GM21786 (cell line): ENCODE measurements around the gene ABR.
"Not testable (repeated sequence)": the region's sequence is repeated elsewhere in the genome, so short reads cannot be mapped to it uniquely, and the experiment has no call there.

Experiments
- ATAC-seq: cut with Tn5 transposase; IDR thresholded peaks from one replicate; pipeline ENCODE4 v1.9.1; 2021; ENCODE audit not compliant: unreplicated experiment

ABR gene

DNA sequence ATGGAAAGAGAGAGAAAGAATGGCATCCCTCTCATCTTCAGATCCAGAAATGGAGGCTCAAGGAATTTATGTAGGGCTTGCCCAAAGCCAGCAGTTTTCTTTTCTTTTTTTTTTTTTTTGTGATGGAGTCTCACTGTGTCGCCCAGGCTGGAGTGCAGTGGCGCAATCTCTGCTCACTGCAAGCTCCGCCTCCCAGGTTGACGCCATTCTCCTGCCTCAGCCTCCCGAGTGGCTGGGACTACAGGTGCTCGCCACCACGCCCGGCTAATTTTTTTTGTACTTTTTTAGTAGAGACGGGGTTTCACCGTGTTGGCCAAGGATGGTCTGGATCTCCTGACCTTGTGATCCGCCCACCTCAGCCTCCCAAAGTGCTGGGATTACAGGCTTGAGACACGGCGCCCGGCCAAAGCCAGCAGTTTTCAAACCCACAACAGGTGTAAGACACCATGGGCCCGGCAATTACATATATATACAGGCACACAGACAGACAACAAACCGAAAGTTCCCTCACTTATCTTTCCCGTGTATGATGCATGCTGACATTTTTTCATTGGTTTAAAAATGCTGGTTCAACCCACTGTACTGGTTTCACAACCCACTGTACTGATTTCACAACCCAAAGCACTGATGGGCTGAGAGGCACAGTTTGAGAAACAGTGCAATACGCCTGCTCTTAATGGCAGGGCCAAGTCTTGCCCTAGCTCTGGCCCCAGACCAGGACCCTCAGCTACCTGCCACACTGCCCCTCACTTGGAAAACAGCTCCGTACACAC is 81.6 kb downstream of the ABR start:
- not testable (repeated sequence) for ATAC-seq

DNA sequence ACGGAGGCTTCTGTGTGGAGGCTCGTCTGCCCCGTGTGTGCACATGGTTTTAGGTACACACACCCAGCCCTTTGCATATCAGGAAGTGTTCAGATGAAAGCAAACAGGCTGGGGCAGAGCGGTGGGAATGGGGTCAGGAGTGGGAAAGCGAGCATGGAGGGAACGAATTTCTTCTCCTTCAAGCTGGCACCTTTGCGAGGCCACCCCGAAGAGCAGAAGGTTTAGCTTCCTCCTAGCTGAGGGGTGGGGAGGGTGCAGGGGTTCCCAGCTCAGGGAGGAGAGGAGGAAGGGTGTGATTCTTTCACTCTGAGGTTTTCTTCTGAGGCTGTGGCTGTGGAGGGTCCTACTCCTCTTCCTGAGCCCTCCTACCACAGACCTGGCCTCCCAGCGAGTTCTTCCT is 83.6 kb downstream of the ABR start:
- no peak for ATAC-seq

DNA sequence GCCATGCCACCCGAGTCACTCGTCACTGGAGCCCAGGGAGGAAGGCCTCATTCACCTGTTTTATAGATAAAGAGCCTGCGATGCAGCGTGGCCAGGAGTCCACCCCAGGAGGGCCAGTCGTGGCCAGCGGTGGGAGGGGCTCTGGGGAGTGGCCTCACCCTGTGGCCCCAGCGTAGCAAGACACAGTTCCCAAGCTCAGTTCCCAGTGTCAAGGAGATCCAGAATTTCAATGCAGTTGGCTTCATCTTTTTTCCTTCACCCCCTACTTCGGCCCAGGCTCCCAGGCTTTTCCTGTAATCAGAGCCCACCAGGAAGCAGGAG is 84.0 kb downstream of the ABR start:
- no peak for ATAC-seq

DNA sequence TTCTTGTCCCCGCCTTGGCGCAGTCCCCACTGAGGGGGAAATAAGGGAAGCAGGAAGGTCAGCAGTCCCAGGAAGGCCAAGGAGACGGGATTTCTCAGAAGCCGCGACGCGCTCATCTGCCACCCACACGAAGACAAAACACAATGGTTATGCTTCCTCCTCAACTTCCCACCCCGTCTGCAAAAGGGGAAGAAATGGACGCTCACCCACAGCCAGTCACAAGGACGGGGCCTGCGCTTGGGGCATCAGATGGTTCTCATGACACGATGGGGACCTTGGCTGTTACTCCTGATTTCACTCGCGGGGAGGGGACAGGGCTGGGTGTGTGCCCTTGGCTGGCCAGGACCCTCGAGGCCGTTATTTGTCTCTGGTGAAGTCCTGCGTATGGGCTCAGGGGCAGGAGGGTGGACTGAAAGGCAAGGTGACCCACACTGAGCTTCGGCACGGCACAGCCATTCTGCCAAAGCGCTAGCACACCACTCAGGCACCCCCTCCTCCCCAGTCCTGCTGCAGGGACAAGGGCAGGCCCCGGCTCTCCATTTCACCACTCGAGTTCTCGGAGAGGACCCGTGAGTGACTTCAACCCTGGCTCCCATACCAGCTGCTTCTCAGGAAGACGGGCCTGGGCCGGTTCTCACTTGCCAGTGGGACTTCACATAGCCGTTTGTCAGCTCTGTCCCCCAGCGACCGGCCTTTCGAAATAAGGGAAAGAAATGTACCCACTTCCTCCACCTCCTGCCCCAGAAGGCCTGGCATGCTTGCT is 84.5 kb downstream of the ABR start:
- ATAC-seq, result no peak

DNA sequence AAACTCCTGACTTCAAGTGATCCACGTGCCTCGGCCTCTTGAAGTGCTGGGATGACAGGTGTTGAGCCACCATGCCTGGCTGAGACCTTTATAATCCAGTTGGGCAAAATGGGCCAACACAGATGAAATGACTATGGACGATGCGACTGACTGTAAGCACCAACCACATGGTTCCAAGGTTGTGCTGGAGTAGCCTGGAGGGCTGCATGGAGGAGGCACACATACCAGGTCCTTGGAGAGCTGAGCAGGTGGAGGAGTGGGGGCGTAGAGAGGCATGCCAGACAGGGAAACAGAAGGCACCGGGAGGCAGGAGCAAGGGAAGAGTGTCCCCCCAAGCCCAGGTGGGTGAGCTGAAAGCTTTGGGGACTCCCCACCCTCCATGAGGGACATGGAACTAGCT is 85.2 kb downstream of the ABR start:
- ATAC-seq, result no peak

DNA sequence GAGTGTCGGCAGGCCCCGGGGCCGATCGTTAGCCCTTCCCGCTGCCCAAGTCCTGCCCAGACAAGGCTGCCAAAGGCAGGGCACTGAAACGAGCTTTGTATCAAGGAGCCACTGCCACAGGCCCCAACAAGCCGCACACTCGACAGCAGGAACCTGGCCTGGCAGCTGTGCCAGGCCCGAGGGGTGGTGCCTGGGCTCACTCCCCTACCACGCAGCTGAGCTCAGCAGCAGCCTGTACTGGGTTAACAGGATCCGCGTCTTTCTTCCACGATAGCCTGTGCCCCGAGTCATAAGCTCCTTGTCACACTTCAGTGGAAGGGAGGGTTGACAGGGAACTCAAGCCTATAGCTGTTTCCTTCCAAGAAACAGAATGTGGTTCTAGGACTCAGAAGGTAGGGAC is 87.9 kb downstream of the ABR start:
- no peak for ATAC-seq

DNA sequence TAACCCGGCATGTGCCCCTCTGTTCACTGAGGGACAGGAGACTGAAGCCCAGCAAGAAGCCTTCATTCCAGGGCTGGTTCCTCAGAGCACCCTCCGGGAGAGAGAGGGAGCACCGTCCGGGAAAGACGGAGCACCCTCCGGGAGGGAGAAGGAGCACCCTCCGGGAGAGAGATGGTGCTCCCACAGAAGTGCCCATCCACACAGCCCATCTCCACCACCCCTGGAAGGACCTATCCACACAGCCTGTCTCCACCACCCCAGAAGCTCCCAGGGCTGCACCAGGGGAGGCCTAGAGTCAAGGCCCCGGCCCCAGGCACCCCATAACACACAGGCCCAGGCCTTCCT is 88.6 kb downstream of the ABR start:
- no peak for ATAC-seq

DNA sequence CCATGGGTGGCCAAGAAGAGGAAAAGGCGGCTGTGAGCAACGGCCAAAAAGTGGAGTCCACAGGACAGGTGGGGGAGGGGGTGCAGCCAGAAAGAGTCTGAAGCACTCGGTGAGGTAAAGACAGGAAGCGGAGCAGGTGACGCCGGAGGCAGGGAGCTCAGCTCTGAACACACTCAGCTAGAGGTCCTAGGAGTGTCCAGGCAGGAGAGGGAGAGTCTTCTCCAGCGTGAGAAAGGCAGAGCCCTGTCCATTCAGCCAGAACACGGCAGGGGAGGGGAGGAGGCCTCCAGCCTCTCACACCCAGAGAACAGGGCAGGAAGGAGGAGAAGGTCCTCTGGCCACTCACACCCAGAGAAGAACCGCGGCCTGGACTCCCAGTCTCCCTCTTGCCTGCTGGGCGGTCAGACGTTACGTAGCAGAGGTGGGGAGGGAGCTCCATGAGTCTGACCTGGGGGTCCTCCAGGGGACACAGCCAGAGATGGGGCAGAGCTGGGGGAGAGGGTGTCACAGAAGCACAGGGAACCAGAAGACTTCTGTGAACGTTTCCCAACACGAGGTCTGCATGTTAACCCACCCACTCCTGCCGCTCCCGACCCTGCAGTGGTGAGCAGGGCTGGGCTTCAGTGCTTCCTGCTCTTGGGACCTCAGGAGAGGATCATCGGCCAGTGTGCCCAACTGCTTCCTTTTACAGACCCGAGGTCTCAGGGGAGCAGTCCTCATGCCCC is 89.2 kb downstream of the ABR start:
- no peak for ATAC-seq

DNA sequence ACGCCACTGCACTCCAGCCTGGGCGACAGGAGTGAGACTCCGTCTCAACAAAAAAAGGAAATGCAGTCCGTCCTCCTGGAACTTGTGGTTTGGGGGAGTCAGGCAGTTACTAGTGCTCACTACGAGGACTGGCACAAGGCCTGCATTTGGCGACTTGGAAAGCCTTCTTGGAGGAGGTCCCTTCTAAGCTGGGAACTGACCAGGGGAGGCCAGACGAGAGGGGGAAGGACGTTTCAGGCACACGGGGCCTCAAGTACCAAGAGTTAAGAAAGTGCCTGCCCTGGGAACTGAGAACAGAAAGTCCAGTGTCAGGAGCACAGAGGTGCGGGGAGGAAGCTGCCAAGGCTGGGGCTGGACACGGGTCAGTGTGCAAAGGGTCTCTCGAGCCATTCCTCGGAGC is 89.9 kb downstream of the ABR start:
- no peak for ATAC-seq

DNA sequence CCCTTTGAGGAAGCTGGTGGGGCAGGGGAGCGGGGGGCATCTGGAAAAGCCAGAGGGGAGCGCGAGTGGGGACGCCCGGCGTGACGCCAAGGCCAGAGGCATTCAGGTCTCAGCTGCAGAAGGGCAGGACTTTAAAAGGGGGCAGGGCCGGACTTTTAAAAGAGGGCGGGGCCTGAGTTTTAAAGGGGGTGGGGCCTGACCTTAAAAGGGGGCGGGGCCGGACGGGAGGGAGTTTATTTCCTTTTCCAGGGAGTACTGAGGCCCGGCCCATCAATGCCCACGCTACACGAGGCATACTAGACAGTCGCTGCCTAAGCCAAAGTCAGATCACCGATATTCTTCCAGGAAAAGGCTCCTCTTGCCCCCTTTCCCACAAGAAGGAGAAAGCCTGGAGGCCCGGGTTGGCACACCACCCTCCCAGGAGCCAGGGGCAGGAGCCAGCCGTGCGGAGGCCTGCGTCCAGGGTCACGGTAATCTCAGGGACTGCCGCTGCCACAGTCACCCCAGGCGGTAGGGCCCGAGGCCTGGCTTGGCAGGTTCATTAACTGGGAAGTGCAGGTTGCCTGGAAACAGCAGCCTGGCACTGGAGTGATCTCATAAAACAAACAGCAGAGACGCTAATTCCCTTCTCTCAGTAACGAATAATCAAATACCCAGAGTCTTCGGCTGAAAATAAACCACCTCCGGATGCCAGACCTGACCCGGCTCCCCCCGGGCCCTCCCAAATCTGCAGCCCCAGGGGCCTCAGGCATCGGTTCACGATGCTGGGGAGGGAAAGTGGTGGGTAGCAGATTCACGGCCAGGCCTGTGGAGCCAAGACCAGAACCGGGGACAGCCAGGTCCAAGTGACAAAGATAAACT is 92.2 kb downstream of the ABR start:
- ATAC-seq, result no peak

DNA sequence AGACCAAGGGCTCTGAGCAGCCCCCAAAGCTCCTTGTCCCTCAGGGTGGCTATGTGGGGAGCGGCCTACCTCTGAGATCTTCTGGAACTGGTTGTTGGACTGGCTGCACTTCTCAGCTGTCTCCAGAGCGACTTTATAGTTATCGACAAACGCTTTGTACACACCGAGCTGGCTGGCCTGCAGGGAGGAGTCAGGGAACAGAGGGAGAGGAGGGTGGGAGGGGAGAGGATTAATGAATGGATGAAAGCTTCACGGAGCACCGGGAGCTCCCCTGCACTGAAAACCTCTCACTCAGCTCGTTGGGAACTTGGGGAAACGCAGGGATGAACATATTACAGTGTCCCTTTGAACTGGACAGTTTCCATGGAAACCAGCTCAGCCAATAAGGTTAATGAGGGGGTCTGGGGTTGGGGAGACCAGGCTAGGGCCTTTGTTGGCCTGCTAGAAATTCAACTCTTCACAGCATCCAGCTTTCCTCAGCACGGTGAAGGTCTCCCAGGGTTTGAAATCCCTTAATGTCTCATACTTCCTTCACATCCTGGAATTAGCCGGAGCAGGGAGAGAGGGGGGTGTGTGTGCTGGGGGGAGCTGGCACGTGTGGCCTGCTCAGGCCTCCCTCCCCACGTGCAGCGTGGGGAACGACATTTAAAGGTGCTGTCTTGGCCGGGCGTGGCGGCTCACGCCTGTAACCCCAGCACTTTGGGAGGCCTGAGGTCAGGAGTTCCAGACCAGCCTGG is 96.2 kb downstream of the ABR start:
- no peak for ATAC-seq

DNA sequence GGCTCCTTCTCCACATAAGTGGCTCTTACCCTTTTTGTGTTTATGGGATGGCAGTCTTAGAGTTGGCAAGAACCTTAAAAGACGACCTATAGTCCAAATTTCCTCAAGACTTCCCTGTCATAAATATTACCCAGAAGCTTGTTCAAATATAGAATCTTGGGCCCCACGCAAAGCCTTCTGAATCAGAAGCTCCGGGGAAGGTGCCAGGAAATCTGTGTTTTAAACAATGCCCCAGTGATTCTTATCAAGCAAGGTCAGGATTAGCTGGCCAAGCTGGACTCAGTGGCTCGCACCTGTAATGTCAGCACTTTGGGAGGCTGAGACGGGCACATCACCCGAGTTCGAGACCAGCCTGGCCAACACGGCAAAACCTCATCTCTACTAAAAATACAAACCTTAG is 97.2 kb downstream of the ABR start:
- no peak for ATAC-seq

DNA sequence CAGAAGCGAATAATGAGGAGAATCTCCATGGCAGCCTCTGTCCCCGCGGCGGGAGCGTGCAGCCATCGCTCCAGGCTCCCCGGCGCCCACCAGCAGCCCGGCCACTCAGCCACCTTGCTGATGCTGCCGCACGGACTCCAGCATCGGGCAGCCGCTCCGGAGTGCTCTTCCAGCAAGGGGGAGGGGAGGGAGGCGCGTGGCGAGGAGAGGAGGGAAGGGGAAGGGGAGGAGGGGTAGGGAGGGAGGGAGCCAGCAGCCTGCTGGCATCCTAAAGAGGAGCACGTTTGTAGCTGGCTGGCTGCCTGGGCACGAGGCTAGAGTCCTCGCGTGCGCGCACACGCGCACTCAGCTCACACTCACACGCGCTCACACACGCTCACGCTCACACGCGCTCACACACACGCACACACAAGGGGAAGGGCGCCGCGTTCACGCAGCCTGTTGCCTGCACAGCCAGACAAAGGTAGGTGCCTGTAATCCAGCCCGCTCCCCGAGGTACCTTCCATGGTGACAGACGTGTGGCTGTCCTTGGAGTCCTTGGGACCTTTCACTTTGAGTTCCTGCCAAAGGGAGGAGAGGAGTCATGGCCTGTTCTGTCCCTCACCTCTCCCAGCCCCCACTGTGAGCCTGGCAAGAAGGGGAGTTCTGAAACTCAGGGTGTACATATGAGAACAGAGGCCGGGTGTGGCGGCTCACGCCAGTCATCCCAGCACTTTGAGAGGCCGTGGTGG is 100.8 kb downstream of the ABR start:
- ATAC-seq, result no peak

DNA sequence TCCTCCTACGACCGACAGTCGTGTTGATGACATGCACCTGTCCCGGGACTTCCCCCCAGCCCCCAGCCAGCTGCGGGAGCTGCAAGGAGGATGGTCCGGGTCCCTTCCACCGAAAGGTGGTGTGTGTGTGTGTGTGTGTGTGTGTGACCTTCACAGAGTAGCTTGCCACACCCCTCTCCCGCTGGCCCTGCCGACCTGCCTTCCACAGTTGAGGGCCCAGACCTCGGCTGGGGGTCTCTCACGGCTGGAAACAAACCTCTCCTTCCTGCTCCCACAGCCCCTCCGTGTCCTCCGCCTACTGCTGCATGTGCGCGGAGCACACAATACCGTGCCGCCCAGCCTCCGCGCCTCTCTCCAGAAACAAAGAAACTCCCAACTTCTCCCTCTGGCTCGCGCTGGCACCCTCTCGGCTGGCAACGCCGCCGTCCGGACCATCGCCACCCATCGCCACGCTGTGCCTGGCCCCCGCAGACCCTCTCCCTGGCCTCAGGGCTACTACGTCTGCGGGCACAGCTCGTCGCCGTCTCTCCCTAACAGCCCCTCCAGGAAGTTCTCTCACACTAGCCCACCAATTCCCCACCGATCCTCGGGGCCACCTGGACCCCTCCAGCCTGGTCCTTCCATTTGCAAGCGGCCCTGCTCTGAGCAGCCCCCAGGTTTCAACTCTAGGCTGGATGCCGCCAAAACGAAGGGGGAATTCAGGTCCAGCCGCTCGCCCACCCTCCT is 101.6 kb downstream of the ABR start:
- ATAC-seq, result no peak

DNA sequence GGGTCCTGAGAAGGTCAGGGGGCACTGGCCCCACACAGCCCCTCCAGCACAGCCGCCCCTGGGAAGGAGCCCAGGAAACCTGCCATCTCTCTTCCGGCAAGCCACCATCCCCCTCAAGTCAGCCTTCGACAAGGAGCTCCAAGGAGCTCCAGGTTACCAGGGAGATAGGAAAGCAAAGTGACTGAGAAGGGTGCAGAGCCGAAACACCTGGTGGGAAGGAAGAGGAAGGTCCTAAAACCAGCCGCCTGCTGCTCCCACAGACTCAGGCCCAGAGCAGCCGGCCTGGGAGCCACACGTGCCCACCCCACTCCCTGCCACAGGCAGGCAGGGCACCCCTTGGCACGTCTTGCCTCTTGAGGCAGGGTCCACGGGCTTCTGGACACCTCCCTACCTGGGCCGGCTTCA is 102.2 kb downstream of the ABR start:
- no peak for ATAC-seq

DNA sequence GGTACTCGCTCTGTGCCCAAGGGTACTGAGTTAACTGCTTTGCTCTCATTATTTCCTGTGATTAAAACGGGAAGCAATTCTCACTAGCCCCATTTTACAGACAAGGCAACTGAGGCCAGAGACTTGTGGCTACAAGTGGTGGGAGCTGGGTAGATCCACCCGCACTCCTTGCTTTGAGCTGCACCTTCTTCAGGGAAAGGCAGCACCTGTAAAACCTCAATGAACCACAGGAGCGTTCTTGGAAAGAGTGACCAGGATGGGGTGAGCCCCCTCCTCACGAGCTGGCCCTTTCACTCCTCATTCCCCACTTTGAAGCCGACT is 102.8 kb downstream of the ABR start:
- no peak for ATAC-seq

DNA sequence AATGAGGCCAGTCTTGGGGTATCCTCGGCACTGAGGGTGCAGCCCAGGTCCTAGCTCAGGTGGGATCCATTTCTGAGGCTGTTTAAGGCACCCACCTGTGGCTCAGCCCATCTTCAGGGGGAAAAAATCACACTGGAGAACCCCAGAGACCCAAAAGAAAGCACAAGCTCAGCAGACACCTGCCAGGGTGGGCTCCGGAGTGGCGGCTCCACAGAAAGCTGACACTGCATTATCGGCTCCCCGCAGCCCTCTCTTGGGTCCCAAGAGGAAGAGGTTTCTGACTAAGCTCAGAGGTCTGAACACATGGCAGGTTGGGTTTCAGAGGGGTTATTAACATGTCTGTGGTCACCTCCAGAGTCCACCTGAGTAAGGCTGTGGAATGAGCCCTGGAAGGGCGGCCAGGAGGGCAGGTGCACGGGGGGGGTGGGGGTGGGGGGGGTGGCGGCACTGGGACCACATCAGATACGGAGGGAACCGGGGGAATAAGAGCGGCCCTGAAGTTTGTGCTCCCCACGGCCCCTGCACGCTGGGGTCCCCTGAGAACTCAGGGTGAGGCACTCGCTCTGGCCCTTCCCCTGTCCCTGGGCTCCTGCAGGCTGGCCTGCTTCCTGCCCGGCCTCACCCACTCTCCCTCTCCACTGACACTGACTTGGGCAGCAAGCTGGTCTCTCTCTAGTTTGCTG is 103.3 kb downstream of the ABR start:
- ATAC-seq, result no peak

DNA sequence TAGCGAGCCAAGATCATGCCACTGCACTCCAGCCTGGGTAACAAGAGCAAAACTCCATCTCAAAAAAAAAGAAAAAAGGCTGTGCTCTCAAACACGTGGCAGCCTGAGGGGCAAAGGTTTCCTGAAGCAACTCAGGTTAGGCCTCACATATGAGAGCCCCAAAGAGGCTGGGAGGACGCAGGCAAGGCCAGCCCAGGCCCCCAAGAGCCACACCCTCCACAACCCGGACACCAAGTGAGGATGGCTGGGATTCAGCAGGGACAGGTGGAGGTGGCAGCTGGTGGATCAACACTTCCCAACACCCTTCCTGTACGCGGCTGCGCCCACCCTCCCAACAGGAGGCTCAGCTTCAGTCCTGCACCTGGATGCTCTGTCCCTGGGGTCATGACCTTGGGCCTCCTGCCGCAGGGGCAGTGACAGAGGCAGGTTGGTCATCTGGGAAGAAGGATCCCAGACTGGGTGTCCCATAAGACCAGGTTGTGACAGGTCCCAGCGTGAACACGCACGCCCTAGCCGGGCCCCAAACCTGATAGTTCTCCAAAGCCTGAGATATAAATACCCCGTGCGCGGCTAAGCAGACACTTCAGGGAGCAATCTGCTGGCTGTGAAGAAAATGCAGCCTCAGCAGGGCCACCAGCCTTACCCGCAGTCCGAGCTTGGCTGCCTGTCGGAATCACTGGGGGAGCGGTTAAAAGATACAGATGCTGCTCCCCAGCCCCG is 104.7 kb downstream of the ABR start:
- no peak for ATAC-seq
